NCI-H82 (cell line): ENCODE data around the gene PKP3.
A peak's percentile ranks its signal among the peaks of the same experiment; 100 is the strongest.
"Not testable (repeated sequence)": the region's sequence is repeated elsewhere in the genome, so short reads cannot be mapped to it uniquely, and the experiment has no call there.

ENCODE experiments used
- DNase-seq: peaks from one replicate; lab custom pipeline; 2025; lab: John Stamatoyannopoulos, UW

Gene PKP3

GRCh38 chr11:409600-410483 is 15.8 kb downstream of the PKP3 start:
- DNase-seq: no peak

- not testable (repeated sequence) for DNase-seq
Observed at GRCh38 chr11:410711-411110, 16.7 kb downstream of the PKP3 start.

GRCh38 chr11:411520-411919 is 17.5 kb downstream of the PKP3 start:
- not testable (repeated sequence) for DNase-seq

GRCh38 chr11:412641-413119 is 18.7 kb downstream of the PKP3 start:
- no peak for DNase-seq

GRCh38 chr11:413120-414081 is 19.4 kb downstream of the PKP3 start:
- no peak for DNase-seq

- no peak for DNase-seq
Observed at GRCh38 chr11:414318-414857, 20.4 kb downstream of the PKP3 start.

GRCh38 chr11:415640-416041 is 21.6 kb downstream of the PKP3 start:
- DNase-seq: no peak

- DNase-seq: no peak
Observed at GRCh38 chr11:416051-416756, 22.2 kb downstream of the PKP3 start.

GRCh38 chr11:416757-417621 is 23.0 kb downstream of the PKP3 start:
- no peak for DNase-seq

GRCh38 chr11:417652-418342 is 23.8 kb downstream of the PKP3 start:
- DNase-seq: no peak

- DNase-seq: no peak
Observed at GRCh38 chr11:418343-419247, 24.6 kb downstream of the PKP3 start.

GRCh38 chr11:419248-420005 is 25.4 kb downstream of the PKP3 start:
- DNase-seq: no peak

- DNase-seq: no peak
Observed at GRCh38 chr11:420054-420910, 26.3 kb downstream of the PKP3 start.

- DNase-seq: no peak
Observed at GRCh38 chr11:420911-421321, 26.9 kb downstream of the PKP3 start.

- peak; percentile 88 for DNase-seq
Observed at GRCh38 chr11:422249-422656, 28.2 kb downstream of the PKP3 start.

- DNase-seq: no peak
Observed at GRCh38 chr11:424232-424631, 30.2 kb downstream of the PKP3 start.

- DNase-seq: not testable (repeated sequence)
Observed at GRCh38 chr11:424766-425165, 30.8 kb downstream of the PKP3 start.
